Measurements from ENCODE around the gene THPO.

Gene THPO

GRCh38 chr3:184333190-184333589 is 44.8 kb downstream of the THPO start:
- DNase-seq (ENCODE audit: low spot score), result no peak

DNA sequence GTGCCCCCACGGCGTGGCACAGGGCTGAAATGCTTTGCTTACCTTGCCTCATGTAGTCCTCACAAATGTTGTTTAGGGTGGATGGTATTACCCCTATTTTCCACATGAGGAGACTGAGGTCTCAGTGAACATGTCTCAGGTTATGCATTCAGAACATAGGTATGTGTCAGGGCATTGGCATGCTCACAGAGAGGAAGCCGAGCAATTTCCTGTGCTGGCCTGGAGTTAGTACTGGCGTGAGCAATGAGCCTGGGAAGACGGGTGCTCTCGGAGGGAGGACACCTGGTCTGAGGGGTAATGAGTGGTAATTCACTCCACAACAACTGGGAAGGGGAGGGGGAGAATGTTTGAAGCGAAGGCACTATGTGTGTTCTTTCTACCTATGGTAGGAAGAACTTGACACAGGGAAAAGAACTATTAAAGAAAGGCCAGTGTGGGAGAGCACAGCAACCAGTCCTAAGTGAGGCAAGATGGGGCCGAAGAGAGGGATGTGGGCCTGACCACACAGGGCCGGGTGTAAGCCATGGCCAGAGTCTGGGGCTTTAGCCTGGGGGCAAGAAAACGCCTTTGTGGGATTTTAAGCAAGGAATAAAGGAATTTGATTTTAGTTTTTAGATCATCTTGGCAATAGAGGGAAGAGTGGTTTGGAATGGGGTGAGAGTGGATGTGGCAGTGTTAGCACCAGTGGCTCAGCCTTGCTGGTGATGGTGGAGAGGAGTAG is 45.5 kb downstream of the THPO start:
- no peak for DNase-seq (ENCODE audit: low spot score)

DNA sequence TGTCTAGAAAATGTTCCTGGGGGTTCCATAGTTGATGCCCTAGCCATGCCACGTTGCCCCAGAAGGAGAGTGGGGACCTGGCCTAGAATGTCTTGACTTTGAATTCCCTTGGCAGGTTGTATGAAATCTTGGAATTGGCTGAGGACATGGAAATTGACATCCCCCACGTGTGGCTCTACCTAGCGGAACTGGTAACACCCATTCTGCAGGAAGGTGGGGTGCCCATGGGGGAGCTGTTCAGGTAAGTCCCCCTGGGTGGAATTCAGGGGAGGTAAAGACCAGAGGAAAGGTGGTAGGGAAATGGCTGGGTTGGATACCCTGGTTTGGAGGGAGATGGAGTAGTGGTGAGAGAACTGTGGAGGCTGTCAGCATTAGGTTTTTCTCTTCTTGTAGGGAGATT is 49.5 kb downstream of the THPO start:
- DNase-seq (ENCODE audit: low spot score), result no peak

- DNase-seq (ENCODE audit: low spot score), result no peak
Measured at GRCh38 chr3:184327171-184327570, 50.8 kb downstream of the THPO start.

- no peak for DNase-seq (ENCODE audit: low spot score)
Measured at GRCh38 chr3:184325715-184326369, 52.2 kb downstream of the THPO start.

GRCh38 chr3:184325269-184325668 is 52.7 kb downstream of the THPO start:
- no peak for DNase-seq (ENCODE audit: low spot score)

DNA sequence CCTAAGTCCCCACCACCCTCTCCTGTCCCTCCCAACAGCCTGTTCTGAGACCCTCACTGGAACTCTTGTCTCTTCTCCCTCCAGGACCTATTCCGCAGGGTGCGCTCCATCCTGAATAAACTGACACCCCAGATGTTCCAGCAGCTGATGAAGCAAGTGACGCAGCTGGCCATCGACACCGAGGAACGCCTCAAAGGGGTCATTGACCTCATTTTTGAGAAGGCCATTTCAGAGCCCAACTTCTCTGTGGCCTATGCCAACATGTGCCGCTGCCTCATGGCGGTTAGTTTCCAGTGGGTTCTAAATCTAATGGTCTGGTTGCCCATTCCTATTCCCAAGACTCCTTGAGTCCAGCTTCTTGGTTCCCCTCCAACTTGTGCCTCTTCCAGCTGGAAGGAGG is 54.3 kb downstream of the THPO start:
- DNase-seq (ENCODE audit: low spot score), result no peak

DNA sequence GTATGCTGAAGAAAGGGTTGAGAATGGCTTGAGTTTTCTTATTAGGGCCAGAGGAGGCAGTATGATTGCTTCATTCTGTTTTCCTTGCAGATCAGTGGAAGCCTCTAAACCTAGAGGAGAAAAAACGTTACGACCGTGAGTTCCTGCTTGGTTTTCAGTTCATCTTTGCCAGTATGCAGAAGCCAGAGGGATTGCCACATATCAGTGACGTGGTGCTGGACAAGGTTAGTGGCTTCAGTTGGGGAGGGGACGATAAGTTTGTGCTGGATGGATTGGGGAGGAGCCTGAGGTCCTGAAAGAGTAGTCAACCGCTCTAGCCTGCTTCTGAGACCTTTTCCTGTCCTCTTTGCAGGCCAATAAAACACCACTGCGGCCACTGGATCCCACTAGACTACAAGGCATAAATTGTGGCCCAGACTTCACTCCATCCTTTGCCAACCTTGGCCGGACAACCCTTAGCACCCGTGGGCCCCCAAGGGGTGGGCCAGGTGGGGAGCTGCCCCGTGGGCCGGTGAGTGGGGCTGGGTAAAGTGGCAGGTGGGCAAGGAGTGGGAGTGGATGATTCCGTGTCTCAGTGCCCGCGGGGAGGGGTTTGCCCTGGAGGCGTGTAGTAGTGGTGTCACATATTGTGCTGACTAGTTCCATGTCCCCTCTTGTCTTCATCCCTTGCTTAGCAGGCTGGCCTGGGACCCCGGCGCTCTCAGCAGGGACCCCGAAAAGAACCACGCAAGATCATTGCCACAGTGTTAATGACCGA is 55.1 kb downstream of the THPO start:
- DNase-seq (ENCODE audit: low spot score), result no peak
